HepG2 (cell line): ENCODE data around the gene MYL11. TPM values are rescaled to one million over a fixed set of nuclear protein-coding genes. Genes with fewer than 3 reads are reported as not detected.
A peak's percentile ranks its signal among the peaks of the same experiment; 100 is the strongest.

ENCODE experiments used
- EP300 ChIP-seq, 3 experiments: sonication (generic) in 1 of 3; formaldehyde crosslinking in 1 of 3; IDR thresholded peaks; 2 replicates each; pipeline versions ENCODE4 v1.5.1 to v1.6.1; 2011 to 2020; ENCODE audit warnings: low read depth in 2 of 3, low read length in 2 of 3, borderline replicate concordance in 1 of 3, improper control_type of control experiment in 1 of 3, mild to moderate bottlenecking in 1 of 3, missing genetic modification reagents in 1 of 3, moderate library complexity in 1 of 3
- HNRNPH1 ChIP-seq: fragments of 200-400 bp; formaldehyde crosslinking; optimal IDR thresholded peaks from 2 replicates; pipeline ENCODE3; 2017; ENCODE audit warnings: mild to moderate bottlenecking, low read depth, low read length
- SAP130 ChIP-seq: IDR thresholded peaks from 2 replicates; pipeline ENCODE4 v1.6.1; 2016; ENCODE audit warnings: low read depth
- SMAD1 ChIP-seq: sonication (generic); formaldehyde crosslinking; IDR thresholded peaks from 2 replicates; pipeline ENCODE4 v1.4.0; 2020; ENCODE audit warnings: missing genetic modification reagents, low read depth, mild to moderate bottlenecking, borderline replicate concordance
- SNAI1 ChIP-seq: sonication (generic); formaldehyde crosslinking; IDR thresholded peaks from 2 replicates; pipeline ENCODE4 v1.5.0; 2020; ENCODE audit warnings: mild to moderate bottlenecking, missing genetic modification reagents, borderline replicate concordance
- ZNF282 ChIP-seq: fragments of 450-650 bp; IDR thresholded peaks from 2 replicates; pipeline ENCODE4 v1.6.1; 2018; ENCODE audit not compliant: partially characterized antibody
- ZNF296 ChIP-seq: sonication (generic); formaldehyde crosslinking; conservative IDR thresholded peaks from 2 replicates; pipeline ENCODE4 v1.5.0; 2020; ENCODE audit warnings: mild to moderate bottlenecking, missing genetic modification reagents
- ZNF33A ChIP-seq: sonication (generic); formaldehyde crosslinking; IDR thresholded peaks from 2 replicates; pipeline ENCODE4 v1.5.1; 2020; ENCODE audit warnings: missing genetic modification reagents, mild to moderate bottlenecking, moderate library complexity, borderline replicate concordance
- ZNF350 ChIP-seq: sonication (generic); formaldehyde crosslinking; IDR thresholded peaks from 2 replicates; pipeline ENCODE4 v1.4.0; 2020; ENCODE audit warnings: mild to moderate bottlenecking, low read depth, missing genetic modification reagents, borderline replicate concordance
- ZNF589 ChIP-seq: sonication (generic); formaldehyde crosslinking; conservative IDR thresholded peaks from 2 replicates; pipeline ENCODE4 v1.8.0; 2022; ENCODE audit warnings: mild to moderate bottlenecking, moderate library complexity, missing genetic modification reagents
- ZNF605 ChIP-seq: sonication (generic); formaldehyde crosslinking; IDR thresholded peaks from 2 replicates; pipeline ENCODE4 v1.8.0; 2022; ENCODE audit warnings: mild to moderate bottlenecking, missing genetic modification reagents
- ZSCAN29 ChIP-seq: sonication (generic); formaldehyde crosslinking; conservative IDR thresholded peaks from 2 replicates; pipeline ENCODE4 v1.4.0; 2020; ENCODE audit warnings: mild to moderate bottlenecking, missing genetic modification reagents
- polyA plus RNA-seq, 8 experiments: library from polyadenylated mRNA; depleted of rRNA in 3 of 8; stranded (reverse) in 7 of 8; unstranded in 1 of 8; fragments of >200 nt; fragmentation: Illumina TruSeq in 4 of 8; extraction: Trizol in 4 of 8; gene quantifications; 2 replicates each; pipeline versions ENCODE4 v1.2.1 to v1.2.3, GENCODE V29; 2011 to 2016; ENCODE audit warnings: low read depth in 4 of 8, missing spikeins in 1 of 8, mixed read lengths in 1 of 8; ENCODE audit not compliant: insufficient read depth in 1 of 8
- total RNA-seq, 5 experiments: library from RNA; depleted of rRNA; stranded (reverse); fragments of >200 nt; fragmentation: Illumina TruSeq; extraction: Trizol; gene quantifications; 2 replicates each; pipeline ENCODE4 v1.2.3, GENCODE V29; 2016; ENCODE audit warnings: low read depth in 1 of 5
- TF ChIP-seq, protein P1 (sequence below): IDR thresholded peaks from 2 replicates; pipeline ENCODE4 v1.6.1; 2012; ENCODE audit warnings: inconsistent platforms
- TF ChIP-seq, protein P2 (sequence below): sonication (generic); formaldehyde crosslinking; IDR thresholded peaks from 2 replicates; pipeline ENCODE4; 2020; ENCODE audit warnings: missing genetic modification reagents, mild to moderate bottlenecking, borderline replicate concordance
- TF ChIP-seq, protein P3 (sequence below), 2 experiments: sonication (generic) in 1 of 2; formaldehyde crosslinking in 1 of 2; IDR thresholded peaks; 2 replicates each; pipeline versions ENCODE4 v1.6.1 to v1.9.0; 2014 to 2022; ENCODE audit warnings: antibody characterized with exemption in 1 of 2, borderline replicate concordance in 1 of 2, inconsistent platforms in 1 of 2, low read depth in 1 of 2, missing genetic modification reagents in 1 of 2
- TF ChIP-seq, protein P4 (sequence below): sonication (generic); formaldehyde crosslinking; IDR thresholded peaks from 2 replicates; pipeline ENCODE4 v1.8.0; 2022; ENCODE audit warnings: mild to moderate bottlenecking, missing genetic modification reagents; ENCODE audit not compliant: insufficient replicate concordance

MYL11 gene
- total and polyA plus RNA-seq, 2 of the 13 experiments (the other 11 are each of a cell fraction or from before 2014, with no cell fraction given): not detected

DNA sequence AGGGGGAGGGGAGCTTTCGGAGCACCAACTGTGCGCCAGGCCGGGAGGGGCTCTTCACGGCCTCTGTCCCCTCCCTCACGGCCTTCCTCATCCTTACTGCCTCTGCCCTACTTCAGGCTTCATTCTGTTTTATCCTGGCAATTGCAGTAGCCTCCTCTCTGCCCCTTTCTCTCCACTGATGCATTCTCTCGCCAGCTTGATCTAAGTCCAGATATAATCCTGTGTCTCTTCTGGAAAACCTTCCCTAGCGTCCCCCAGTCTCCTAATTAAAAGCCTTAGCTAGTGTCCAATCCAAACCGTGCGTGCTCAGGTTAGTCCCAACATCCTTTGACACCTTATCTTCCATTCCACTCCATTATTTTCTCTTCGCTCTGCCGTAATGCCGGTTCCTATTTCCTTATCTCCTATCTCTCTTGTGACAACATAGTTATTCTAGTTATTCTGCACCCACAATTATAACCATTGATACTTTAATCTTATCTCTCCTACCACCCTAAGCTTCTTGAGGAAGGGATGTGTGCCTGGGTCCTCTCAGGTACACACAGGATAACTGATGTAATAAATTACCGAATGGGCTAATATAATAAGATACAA is 21.5 kb downstream of the MYL11 start (continued):
- TF ChIP-seq, protein P1, sequence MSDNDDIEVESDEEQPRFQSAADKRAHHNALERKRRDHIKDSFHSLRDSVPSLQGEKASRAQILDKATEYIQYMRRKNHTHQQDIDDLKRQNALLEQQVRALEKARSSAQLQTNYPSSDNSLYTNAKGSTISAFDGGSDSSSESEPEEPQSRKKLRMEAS: no peak
- TF ChIP-seq, protein P2, sequence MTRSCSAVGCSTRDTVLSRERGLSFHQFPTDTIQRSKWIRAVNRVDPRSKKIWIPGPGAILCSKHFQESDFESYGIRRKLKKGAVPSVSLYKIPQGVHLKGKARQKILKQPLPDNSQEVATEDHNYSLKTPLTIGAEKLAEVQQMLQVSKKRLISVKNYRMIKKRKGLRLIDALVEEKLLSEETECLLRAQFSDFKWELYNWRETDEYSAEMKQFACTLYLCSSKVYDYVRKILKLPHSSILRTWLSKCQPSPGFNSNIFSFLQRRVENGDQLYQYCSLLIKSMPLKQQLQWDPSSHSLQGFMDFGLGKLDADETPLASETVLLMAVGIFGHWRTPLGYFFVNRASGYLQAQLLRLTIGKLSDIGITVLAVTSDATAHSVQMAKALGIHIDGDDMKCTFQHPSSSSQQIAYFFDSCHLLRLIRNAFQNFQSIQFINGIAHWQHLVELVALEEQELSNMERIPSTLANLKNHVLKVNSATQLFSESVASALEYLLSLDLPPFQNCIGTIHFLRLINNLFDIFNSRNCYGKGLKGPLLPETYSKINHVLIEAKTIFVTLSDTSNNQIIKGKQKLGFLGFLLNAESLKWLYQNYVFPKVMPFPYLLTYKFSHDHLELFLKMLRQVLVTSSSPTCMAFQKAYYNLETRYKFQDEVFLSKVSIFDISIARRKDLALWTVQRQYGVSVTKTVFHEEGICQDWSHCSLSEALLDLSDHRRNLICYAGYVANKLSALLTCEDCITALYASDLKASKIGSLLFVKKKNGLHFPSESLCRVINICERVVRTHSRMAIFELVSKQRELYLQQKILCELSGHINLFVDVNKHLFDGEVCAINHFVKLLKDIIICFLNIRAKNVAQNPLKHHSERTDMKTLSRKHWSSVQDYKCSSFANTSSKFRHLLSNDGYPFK: no peak
- no peak for TF ChIP-seq ZNF282
- no peak for TF ChIP-seq SMAD1 (CRISPR knock-in tag)
- TF ChIP-seq, protein P3, sequence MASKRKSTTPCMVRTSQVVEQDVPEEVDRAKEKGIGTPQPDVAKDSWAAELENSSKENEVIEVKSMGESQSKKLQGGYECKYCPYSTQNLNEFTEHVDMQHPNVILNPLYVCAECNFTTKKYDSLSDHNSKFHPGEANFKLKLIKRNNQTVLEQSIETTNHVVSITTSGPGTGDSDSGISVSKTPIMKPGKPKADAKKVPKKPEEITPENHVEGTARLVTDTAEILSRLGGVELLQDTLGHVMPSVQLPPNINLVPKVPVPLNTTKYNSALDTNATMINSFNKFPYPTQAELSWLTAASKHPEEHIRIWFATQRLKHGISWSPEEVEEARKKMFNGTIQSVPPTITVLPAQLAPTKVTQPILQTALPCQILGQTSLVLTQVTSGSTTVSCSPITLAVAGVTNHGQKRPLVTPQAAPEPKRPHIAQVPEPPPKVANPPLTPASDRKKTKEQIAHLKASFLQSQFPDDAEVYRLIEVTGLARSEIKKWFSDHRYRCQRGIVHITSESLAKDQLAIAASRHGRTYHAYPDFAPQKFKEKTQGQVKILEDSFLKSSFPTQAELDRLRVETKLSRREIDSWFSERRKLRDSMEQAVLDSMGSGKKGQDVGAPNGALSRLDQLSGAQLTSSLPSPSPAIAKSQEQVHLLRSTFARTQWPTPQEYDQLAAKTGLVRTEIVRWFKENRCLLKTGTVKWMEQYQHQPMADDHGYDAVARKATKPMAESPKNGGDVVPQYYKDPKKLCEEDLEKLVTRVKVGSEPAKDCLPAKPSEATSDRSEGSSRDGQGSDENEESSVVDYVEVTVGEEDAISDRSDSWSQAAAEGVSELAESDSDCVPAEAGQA (IDR thresholded peaks at IDR 0.05; ENCODE audit: low read depth): no peak
- TF ChIP-seq, protein P3 (CRISPR knock-in tag; IDR thresholded peaks at IDR 0.05; ENCODE audit: borderline replicate concordance): no peak
- no peak for TF ChIP-seq ZSCAN29
- TF ChIP-seq SNAI1: no peak
- peak; percentile 9; the same call in 1 of the 2 replicates for TF ChIP-seq ZNF589
- no peak for TF ChIP-seq SAP130 (CRISPR knock-in tag)
- TF ChIP-seq ZNF350 (CRISPR knock-in tag): 0 out of 2 replicates have a peak, but pooled peaks have one; percentile 18
- no peak for TF ChIP-seq HNRNPH1
- no peak for TF ChIP-seq ZNF33A (CRISPR knock-in tag)
- TF ChIP-seq ZNF296 (CRISPR knock-in tag): no peak
- no peak for TF ChIP-seq ZNF605 (CRISPR knock-in tag)
- TF ChIP-seq EP300 (IDR thresholded peaks at IDR 0.05; ENCODE audit: low read depth in 2 of 2, low read length in 2 of 2): no peak
- no peak for TF ChIP-seq EP300 (CRISPR knock-in tag; IDR thresholded peaks at IDR 0.05; ENCODE audit: borderline replicate concordance)
- TF ChIP-seq, protein P4, sequence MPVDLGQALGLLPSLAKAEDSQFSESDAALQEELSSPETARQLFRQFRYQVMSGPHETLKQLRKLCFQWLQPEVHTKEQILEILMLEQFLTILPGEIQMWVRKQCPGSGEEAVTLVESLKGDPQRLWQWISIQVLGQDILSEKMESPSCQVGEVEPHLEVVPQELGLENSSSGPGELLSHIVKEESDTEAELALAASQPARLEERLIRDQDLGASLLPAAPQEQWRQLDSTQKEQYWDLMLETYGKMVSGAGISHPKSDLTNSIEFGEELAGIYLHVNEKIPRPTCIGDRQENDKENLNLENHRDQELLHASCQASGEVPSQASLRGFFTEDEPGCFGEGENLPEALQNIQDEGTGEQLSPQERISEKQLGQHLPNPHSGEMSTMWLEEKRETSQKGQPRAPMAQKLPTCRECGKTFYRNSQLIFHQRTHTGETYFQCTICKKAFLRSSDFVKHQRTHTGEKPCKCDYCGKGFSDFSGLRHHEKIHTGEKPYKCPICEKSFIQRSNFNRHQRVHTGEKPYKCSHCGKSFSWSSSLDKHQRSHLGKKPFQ (CRISPR knock-in tag): peak; percentile 2
